Loucy (cell line): ENCODE measurements around the gene SLC8B1.

Source experiments
- H2AFZ ChIP-seq: fragments of 200-600 bp; sonication (generic); 2 replicates; pipeline ENCODE4 v1.6.0; 2016; ENCODE audit warnings: antibody characterized with exemption, mild to moderate bottlenecking, low read length, moderate library complexity
- H3F3A ChIP-seq: fragments of 200-600 bp; 2 replicates; pipeline ENCODE4 v1.6.0; 2016; ENCODE audit warnings: antibody characterized with exemption, low read depth, mild to moderate bottlenecking
- H3K27me3 ChIP-seq: fragments of 200-600 bp; sonication (generic); 2 replicates; pipeline ENCODE4 v1.6.1; 2014; ENCODE audit warnings: low read length, mild to moderate bottlenecking; ENCODE audit not compliant: insufficient read depth, poor library complexity, severe bottlenecking
- H3K36me3 ChIP-seq: fragments of 200-600 bp; sonication (generic); 2 replicates; pipeline ENCODE4 v1.6.1; 2016; ENCODE audit warnings: low read length; ENCODE audit not compliant: insufficient read depth
- H3K4me1 ChIP-seq: fragments of 200-600 bp; sonication (generic); 2 replicates; pipeline ENCODE4 v1.5.1; 2014; ENCODE audit warnings: low read length, mild to moderate bottlenecking; ENCODE audit not compliant: insufficient read depth, poor library complexity, severe bottlenecking
- H3K4me2 ChIP-seq: fragments of 200-600 bp; sonication (generic); 2 replicates; pipeline ENCODE4 v1.6.0; 2014; ENCODE audit warnings: antibody characterized with exemption, low read length, low read depth, mild to moderate bottlenecking; ENCODE audit not compliant: poor library complexity, severe bottlenecking
- H3K4me3 ChIP-seq: fragments of 200-600 bp; sonication (generic); 2 replicates; pipeline ENCODE4 v1.5.1; 2014; ENCODE audit warnings: low read length, mild to moderate bottlenecking, mixed read lengths; ENCODE audit not compliant: poor library complexity, severe bottlenecking
- H3K79me2 ChIP-seq: fragments of 200-600 bp; sonication (generic); 2 replicates; pipeline ENCODE4 v1.6.1; 2014; ENCODE audit warnings: low read length; ENCODE audit not compliant: insufficient read depth
- H3K9ac ChIP-seq: fragments of 200-600 bp; sonication (generic); 2 replicates; pipeline ENCODE4 v1.6.0; 2014; ENCODE audit warnings: mild to moderate bottlenecking, low read depth, low read length, moderate library complexity; ENCODE audit not compliant: poor library complexity, severe bottlenecking
- H3K9me2 ChIP-seq: fragments of 200-600 bp; sonication (generic); replicated peaks from 2 replicates; pipeline ENCODE4 v1.6.1; 2016; ENCODE audit warnings: low read depth, low read length, mixed read lengths
- H3K9me3 ChIP-seq: fragments of 200-600 bp; sonication (generic); 2 replicates; pipeline ENCODE4 v1.6.1; 2014; ENCODE audit warnings: mild to moderate bottlenecking, antibody characterized with exemption, low read length, low read depth; ENCODE audit not compliant: insufficient read depth
- H4K20me1 ChIP-seq: fragments of 200-600 bp; sonication (generic); 2 replicates; pipeline ENCODE4 v1.6.0; 2014; ENCODE audit warnings: antibody characterized with exemption, low read length, mild to moderate bottlenecking; ENCODE audit not compliant: insufficient read depth, poor library complexity, severe bottlenecking
- CTCF ChIP-seq: fragments of 200-600 bp; sonication (generic); conservative IDR thresholded peaks from 2 replicates; pipeline ENCODE4 v1.5.1; 2014; ENCODE audit warnings: mild to moderate bottlenecking, antibody characterized with exemption, low read length
- EZH2phosphoT487 ChIP-seq: fragments of 200-600 bp; IDR thresholded peaks from 2 replicates; pipeline ENCODE4 v1.6.1; 2018; ENCODE audit warnings: antibody characterized with exemption, mild to moderate bottlenecking, moderate library complexity, borderline replicate concordance

Gene SLC8B1

GRCh38 chr12:113316155-113316554 is 18.8 kb downstream of the SLC8B1 start:
- peaks cover 28% of the 10 kb centered on the region; the same call in 1 of the 2 replicates for H3K36me3 ChIP-seq
- H3K9me3 ChIP-seq: 0 out of 2 replicates have a peak, but pooled peaks cover 1% of the 10 kb centered on the region
- no peaks in the 10 kb centered on the region for H3K27me3 ChIP-seq
- no peaks in the 10 kb centered on the region for H3K4me1 ChIP-seq
- H3K4me2 ChIP-seq: no peak overlapping the region
- H2AFZ ChIP-seq: no peak overlapping the region
- no peaks in the 10 kb centered on the region for H3K79me2 ChIP-seq
- TF ChIP-seq EZH2phosphoT487 (no peak), CTCF (peak; percentile 24; the same call in 1 of the 2 replicates)
- no peaks in the 10 kb centered on the region for H3K9me2 ChIP-seq
- H4K20me1 ChIP-seq: no peaks in the 10 kb centered on the region
- no peak overlapping the region for H3K9ac ChIP-seq
- no peak overlapping the region for H3K4me3 ChIP-seq
- H3F3A ChIP-seq: no peaks in the 10 kb centered on the region

- H3K4me2 ChIP-seq: no peak overlapping the region
- H3K4me3 ChIP-seq: no peak overlapping the region
- H3K36me3 ChIP-seq: peaks cover 24% of the 10 kb centered on the region; the same call in 1 of the 2 replicates
- no peak overlapping the region for H3K9ac ChIP-seq
- H3K4me1 ChIP-seq: no peaks in the 10 kb centered on the region
- no peaks in the 10 kb centered on the region for H3K9me3 ChIP-seq
- TF ChIP-seq CTCF: no peak
- no peak for TF ChIP-seq EZH2phosphoT487
- H3F3A ChIP-seq: no peaks in the 10 kb centered on the region
- no peaks in the 10 kb centered on the region for H3K27me3 ChIP-seq
- H3K9me2 ChIP-seq: no peaks in the 10 kb centered on the region
- H4K20me1 ChIP-seq: no peaks in the 10 kb centered on the region
- H2AFZ ChIP-seq: no peak overlapping the region
- H3K79me2 ChIP-seq: no peaks in the 10 kb centered on the region
Observed at GRCh38 chr12:113315358-113315757, 19.6 kb downstream of the SLC8B1 start.

- Histone ChIP-seq H2AFZ (no peak overlapping the region), H3K9me3 (no peaks in the 10 kb centered on the region), H3K27me3 (no peaks in the 10 kb centered on the region), H3K4me2 (no peak overlapping the region), H3K4me1 (no peaks in the 10 kb centered on the region), H3K9me2 (no peaks in the 10 kb centered on the region), H3K9ac (no peak overlapping the region), H3K4me3 (no peak overlapping the region), H3K36me3 (peaks cover 27% of the 10 kb centered on the region; the same call in 1 of the 2 replicates), H3K79me2 (no peaks in the 10 kb centered on the region), H3F3A (no peaks in the 10 kb centered on the region), H4K20me1 (no peaks in the 10 kb centered on the region)
- TF ChIP-seq EZH2phosphoT487 (no peak), CTCF (no peak)
Observed at GRCh38 chr12:113314121-113314529, 20.8 kb downstream of the SLC8B1 start.
